ENCODE data around the gene KIAA1755. TPM values are rescaled to one million over a fixed set of nuclear protein-coding genes. Genes with fewer than 3 reads are reported as not detected.

KIAA1755 gene
- polyA plus RNA-seq, 1 donor from 2014 or later, result not detected

GRCh38 chr20:38298768-38299288 lies 38.3 kb upstream of the KIAA1755 start:
- Histone ChIP-seq H3K4me2 (ENCODE audit: low read length) (no peak overlapping the region), H3K27ac (ENCODE audit: low read length) (no peak overlapping the region), H2AFZ (ENCODE audit: low read depth, low read length) (no peak overlapping the region), H3K9me3 (ENCODE audit: low read length) (no peaks in the 10 kb centered on the region), H3K9ac (ENCODE audit: low read length) (no peak overlapping the region), H3K36me3 (ENCODE audit: insufficient read depth, low read length) (no peaks in the 10 kb centered on the region), H3K4me3 (ENCODE audit: low read length) (no peak overlapping the region), H3K79me2 (replicated peaks; ENCODE audit: insufficient read depth, low read length) (no peaks in the 10 kb centered on the region), H3K9me2 (ENCODE audit: insufficient read depth, low read length) (no peaks in the 10 kb centered on the region), H4K20me1 (ENCODE audit: insufficient read depth) (no peaks in the 10 kb centered on the region), H3K27me3 (ENCODE audit: insufficient read depth, low read depth, low read length) (no peaks in the 10 kb centered on the region), H3F3A (ENCODE audit: insufficient read depth, low read length, poor library complexity, severe bottlenecking) (no peaks in the 10 kb centered on the region)
- TF ChIP-seq CTCF (IDR thresholded peaks at IDR 0.05; ENCODE audit: poor library complexity, severe bottlenecking) (no peak), TAF1 (IDR thresholded peaks at IDR 0.05; ENCODE audit: low read depth) (no peak), POLR2AphosphoS5 (IDR thresholded peaks at IDR 0.05) (no peak), EZH2 (IDR thresholded peaks at IDR 0.05; ENCODE audit: borderline replicate concordance, insufficient read depth, low read length, poor library complexity, severe bottlenecking) (no peak), SMC3 (conservative IDR thresholded peaks at IDR 0.05; ENCODE audit: poor library complexity) (no peak)

GRCh38 chr20:38297916-38298674 lies 37.6 kb upstream of the KIAA1755 start:
- H3K27me3 ChIP-seq (ENCODE audit: insufficient read depth, low read depth, low read length), result no peaks in the 10 kb centered on the region
- no peaks in the 10 kb centered on the region for H3K9me3 ChIP-seq (ENCODE audit: low read length)
- H3K9ac ChIP-seq (ENCODE audit: low read length), result no peak overlapping the region
- no peak overlapping the region for H2AFZ ChIP-seq (ENCODE audit: low read depth, low read length)
- no peak for TF ChIP-seq MXI1 (conservative IDR thresholded peaks at IDR 0.05; ENCODE audit: poor library complexity, severe bottlenecking)
- TF ChIP-seq POLR2AphosphoS5 (IDR thresholded peaks at IDR 0.05), result no peak
- TF ChIP-seq SMC3 (conservative IDR thresholded peaks at IDR 0.05; ENCODE audit: poor library complexity), result no peak
- no peak for TF ChIP-seq EZH2 (IDR thresholded peaks at IDR 0.05; ENCODE audit: borderline replicate concordance, insufficient read depth, low read length, poor library complexity, severe bottlenecking)
- TF ChIP-seq EP300 (conservative IDR thresholded peaks at IDR 0.05; ENCODE audit: poor library complexity, severe bottlenecking), result no peak
- TF ChIP-seq RAD21 (conservative IDR thresholded peaks at IDR 0.05), result no peak
- H3F3A ChIP-seq (ENCODE audit: insufficient read depth, low read length, poor library complexity, severe bottlenecking), result no peaks in the 10 kb centered on the region
- H4K20me1 ChIP-seq (ENCODE audit: insufficient read depth), result no peaks in the 10 kb centered on the region
- no peaks in the 10 kb centered on the region for H3K79me2 ChIP-seq (replicated peaks; ENCODE audit: insufficient read depth, low read length)
- H3K9me2 ChIP-seq (ENCODE audit: insufficient read depth, low read length), result no peaks in the 10 kb centered on the region
- no peak overlapping the region for H3K4me3 ChIP-seq (ENCODE audit: low read length)
- H3K4me2 ChIP-seq (ENCODE audit: low read length), result no peak overlapping the region
- no peak overlapping the region for H3K27ac ChIP-seq (ENCODE audit: low read length)
- no peaks in the 10 kb centered on the region for H3K36me3 ChIP-seq (ENCODE audit: insufficient read depth, low read length)

- no peak overlapping the region for H3K27ac ChIP-seq (ENCODE audit: low read length)
- H3F3A ChIP-seq (ENCODE audit: insufficient read depth, low read length, poor library complexity, severe bottlenecking), result no peaks in the 10 kb centered on the region
- no peaks in the 10 kb centered on the region for H3K36me3 ChIP-seq (ENCODE audit: insufficient read depth, low read length)
- no peak overlapping the region for H3K4me3 ChIP-seq (ENCODE audit: low read length)
- H3K9ac ChIP-seq (ENCODE audit: low read length), result no peak overlapping the region
- no peak for TF ChIP-seq REST (IDR thresholded peaks at IDR 0.05; ENCODE audit: borderline replicate concordance)
- no peak for TF ChIP-seq TAF1 (IDR thresholded peaks at IDR 0.05; ENCODE audit: low read depth)
- TF ChIP-seq SMC3 (conservative IDR thresholded peaks at IDR 0.05; ENCODE audit: poor library complexity), result no peak
- no peak for TF ChIP-seq CTCF (IDR thresholded peaks at IDR 0.05; ENCODE audit: poor library complexity, severe bottlenecking)
- TF ChIP-seq POLR2AphosphoS5 (IDR thresholded peaks at IDR 0.05), result no peak
- TF ChIP-seq EP300 (conservative IDR thresholded peaks at IDR 0.05; ENCODE audit: poor library complexity, severe bottlenecking), result no peak
- no peak for TF ChIP-seq MXI1 (conservative IDR thresholded peaks at IDR 0.05; ENCODE audit: poor library complexity, severe bottlenecking)
- no peak for TF ChIP-seq RAD21 (conservative IDR thresholded peaks at IDR 0.05)
- no peak for TF ChIP-seq EZH2 (IDR thresholded peaks at IDR 0.05; ENCODE audit: borderline replicate concordance, insufficient read depth, low read length, poor library complexity, severe bottlenecking)
- no peak overlapping the region for H3K4me2 ChIP-seq (ENCODE audit: low read length)
- H2AFZ ChIP-seq (ENCODE audit: low read depth, low read length), result no peak overlapping the region
- no peaks in the 10 kb centered on the region for H3K27me3 ChIP-seq (ENCODE audit: insufficient read depth, low read depth, low read length)
- no peaks in the 10 kb centered on the region for H4K20me1 ChIP-seq (ENCODE audit: insufficient read depth)
- H3K9me2 ChIP-seq (ENCODE audit: insufficient read depth, low read length), result no peaks in the 10 kb centered on the region
- H3K9me3 ChIP-seq (ENCODE audit: low read length), result no peaks in the 10 kb centered on the region
- no peaks in the 10 kb centered on the region for H3K79me2 ChIP-seq (replicated peaks; ENCODE audit: insufficient read depth, low read length)
Measured at GRCh38 chr20:38296433-38296832, 35.9 kb upstream of the KIAA1755 start.

Measured in neural cell (in vitro differentiated cells).